HepG2 (cell line): Measurements from ENCODE around the gene MSI2. TPM values are rescaled to one million over a fixed set of nuclear protein-coding genes. Genes with fewer than 3 reads are reported as not detected.

ENCODE experiments used
- ATAC-seq: fragments of 200-7000 bp; cut with Tn5 transposase; 3 replicates; pipeline ENCODE4 v1.9.1; 2020; ENCODE audit warnings: mild to moderate bottlenecking, moderate library complexity
- BruUV-seq: library from RNA; stranded (reverse); fragments of 400-500 nt; replicated peaks from 2 replicates; lab custom pipeline; 2021; lab: Mats Ljungman, UMichigan
- CTCF ChIA-PET: fragments of 300-600 bp; formaldehyde crosslinking; extraction: SDS; loops from one replicate; lab custom pipeline; 2021; ENCODE audit warnings: low total read pairs, inconsistent platforms, low intra/inter-chr PET ratio; lab: Yijun Ruan, JAX
- POLR2A ChIA-PET: fragments of 350-600 bp; sonication (Branson Sonifier 250); formaldehyde crosslinking; loops from one replicate; lab custom pipeline; 2020; ENCODE audit warnings: antibody characterized with exemption, inconsistent platforms; lab: Yijun Ruan, JAX
- DNase-seq: peaks from one replicate; pipeline ENCODE4 v3.0.0-alpha.2; 2015; ENCODE audit warnings: low spot score
- FAIRE-seq: peaks from 3 replicates; lab custom pipeline; 2011; peaks lifted over from hg19 to GRCh38; lab: Jason Lieb, UNC
- H2AFZ ChIP-seq: one replicate; pipeline ENCODE4 v1.6.1; 2011; ENCODE audit warnings: low read length, inconsistent platforms
- H3K27ac ChIP-seq: fragments of 300-600 bp; 3 replicates; pipeline ENCODE4 v1.8.0; 2011; ENCODE audit warnings: mixed run types, mild to moderate bottlenecking, mixed read lengths, low read length, inconsistent platforms; ENCODE audit not compliant: insufficient read depth; ENCODE audit errors: extremely low read length
- H3K27me3 ChIP-seq, 2 experiments: fragments of 200-600 bp in 1 of 2; 2 replicates in 1 of 2; 3 replicates in 1 of 2; pipeline versions ENCODE4 v1.6.0 to v1.8.0; 2011; ENCODE audit warnings: low read length in 2 of 2, mild to moderate bottlenecking in 2 of 2, moderate library complexity in 2 of 2, inconsistent platforms in 1 of 2; ENCODE audit not compliant: insufficient read depth in 2 of 2, control insufficient read depth in 1 of 2
- H3K36me3 ChIP-seq, 2 experiments: fragments of 200-600 bp in 1 of 2; replicated peaks in 1 of 2; 2 replicates in 1 of 2; 3 replicates in 1 of 2; pipeline versions ENCODE4 v1.5.1 to v1.8.0; 2011; ENCODE audit warnings: low read length in 2 of 2, inconsistent platforms in 1 of 2; ENCODE audit not compliant: insufficient read depth in 2 of 2, control insufficient read depth in 1 of 2
- H3K4me1 ChIP-seq: 2 replicates; pipeline ENCODE4 v1.5.1; 2012; ENCODE audit warnings: low read length, inconsistent platforms; ENCODE audit not compliant: insufficient read depth
- H3K4me2 ChIP-seq: 2 replicates; pipeline ENCODE4 v1.6.0; 2011; ENCODE audit warnings: low read depth, low read length, inconsistent platforms
- H3K4me3 ChIP-seq, 3 experiments: fragments of 200-600 bp in 1 of 3; sonication (generic), shearing (Covaris generic) in 1 of 3; replicated peaks in 1 of 3; 2 replicates each; pipeline ENCODE4 v1.5.1; 2011 to 2016; ENCODE audit warnings: low read length in 3 of 3, inconsistent platforms in 2 of 3, low read depth in 2 of 3, mild to moderate bottlenecking in 2 of 3, control low read depth in 1 of 3, mixed read lengths in 1 of 3; ENCODE audit not compliant: insufficient read depth in 1 of 3
- H3K79me2 ChIP-seq: one replicate; pipeline ENCODE4 v1.6.1; 2011; ENCODE audit warnings: low read length, inconsistent platforms; ENCODE audit not compliant: insufficient read depth
- H3K9ac ChIP-seq: 2 replicates; pipeline ENCODE4 v1.6.0; 2011; ENCODE audit warnings: mild to moderate bottlenecking, low read depth, low read length, inconsistent platforms; ENCODE audit not compliant: insufficient read depth
- H3K9me3 ChIP-seq: 2 replicates; pipeline ENCODE4 v1.5.1; 2012; ENCODE audit warnings: mild to moderate bottlenecking, low read length
- H4K20me1 ChIP-seq: 2 replicates; pipeline ENCODE4 v1.6.0; 2011; ENCODE audit warnings: inconsistent platforms, mild to moderate bottlenecking, low read length, moderate library complexity; ENCODE audit not compliant: insufficient read depth
- BORCS8-MEF2B ChIP-seq: sonication (generic); formaldehyde crosslinking; IDR thresholded peaks from 2 replicates; pipeline ENCODE4 v1.8.0; 2022; ENCODE audit warnings: mild to moderate bottlenecking, missing genetic modification reagents
- UBTF ChIP-seq: sonication (generic); formaldehyde crosslinking; IDR thresholded peaks from 2 replicates; pipeline ENCODE4 v1.4.0; 2020; ENCODE audit warnings: mild to moderate bottlenecking, missing genetic modification reagents
- ZNF577 ChIP-seq: sonication (generic); formaldehyde crosslinking; IDR thresholded peaks from 2 replicates; pipeline ENCODE4 v1.4.0; 2020; ENCODE audit warnings: mild to moderate bottlenecking, low read depth, missing genetic modification reagents, borderline replicate concordance
- WGBS: methylation state at CpG from one replicate; pipeline ENCODE4 v1.1.6; 2017; ENCODE audit warnings: low lambda C conversion rate; 5-methylcytosine and 5-hydroxymethylcytosine counted together
- in situ Hi-C: cut with HindIII; loops from 2 replicates; pipeline ENCODE4 v1.10.0; 2017; ENCODE audit warnings: low pct_unique_long_range_greater_than_20kb; ENCODE audit not compliant: extremely low pct_ligation_motif_present
- intact Hi-C: fragments of 100-400 bp; cut with micrococcal nuclease; formaldehyde crosslinking; loops from one replicate; pipeline ENCODE4 v1.10.0; 2022; ENCODE audit not compliant: unreplicated experiment
- polyA plus RNA-seq, 8 experiments: library from polyadenylated mRNA; depleted of rRNA in 3 of 8; stranded (reverse) in 7 of 8; unstranded in 1 of 8; fragments of >200 nt; fragmentation: Illumina TruSeq in 4 of 8; extraction: Trizol in 4 of 8; gene quantifications; 2 replicates each; pipeline versions ENCODE4 v1.2.1 to v1.2.3, GENCODE V29; 2011 to 2016; ENCODE audit warnings: low read depth in 4 of 8, missing spikeins in 1 of 8, mixed read lengths in 1 of 8; ENCODE audit not compliant: insufficient read depth in 1 of 8
- total RNA-seq, 5 experiments: library from RNA; depleted of rRNA; stranded (reverse); fragments of >200 nt; fragmentation: Illumina TruSeq; extraction: Trizol; gene quantifications; 2 replicates each; pipeline ENCODE4 v1.2.3, GENCODE V29; 2016; ENCODE audit warnings: low read depth in 1 of 5

MSI2 gene
- total and polyA plus RNA-seq, 2 of the 13 experiments (the other 11 are each of a cell fraction or from before 2014, with no cell fraction given): 77.5 to 78.4 TPM

- Histone ChIP-seq H2AFZ (no peak overlapping the region), H3K4me2 (peak overlapping the region; percentile 81)
- intact Hi-C loops: loop anchor here (1.0 to 5.0 kb wide), 3 partner anchors 62 to 108 kb away; no protein-coding TSS in a partner anchor
Measured at GRCh38 chr17:57515662-57516211, 259.4 kb downstream of the MSI2 start.

More at GRCh38 chr17:57515662-57516211, 259.4 kb downstream of the MSI2 start:
- Histone ChIP-seq H3K4me1 (peaks cover 66% of the 10 kb centered on the region), H3K4me3 (no peak overlapping the region; a peak in 1 of 6 replicates), H3K9me3 (no peaks in the 10 kb centered on the region), H3K36me3 (peaks cover 5 to 8% of the 10 kb centered on the region in 2 experiments; a peak in 3 of 5 replicates), H3K27ac (peak overlapping the region; percentile 95), H3K9ac (peak overlapping the region; percentile 3; the same call in 1 of the 2 replicates), H3K27me3 (no peaks in the 10 kb centered on the region; a peak in 1 of 5 replicates), H4K20me1 (no peaks in the 10 kb centered on the region), H3K79me2 (peaks cover 26% of the 10 kb centered on the region)
- TF ChIP-seq BORCS8-MEF2B (CRISPR knock-in tag) (no peak), ZNF577 (CRISPR knock-in tag) (0 out of 2 replicates have a peak, but pooled peaks have one; percentile 22), UBTF (CRISPR knock-in tag) (0 out of 2 replicates have a peak, but pooled peaks have one; percentile 9)
- ChIA-PET CTCF (interaction anchor here (1.2 kb wide), 1 partner anchor 57 kb away, joined by 5 read pairs; no protein-coding TSS in a partner anchor), POLR2A (interaction anchor here (1.4 to 5.9 kb wide), 7 partner anchors 13 to 64 kb away, joined by 5 to 70 read pairs (median 20); no protein-coding TSS in a partner anchor)
- in situ Hi-C loops: no loop called here
- ATAC-seq: no peak
- no peak for FAIRE-seq
- no peak for DNase-seq
- BruUV-seq: no TSS peak
- WGBS: 100% methylated on average over 1 of the region's 1 CpG
